Esophagus squamous epithelium (tissue), 4 donors: ENCODE data around the gene GLIPR2.

ENCODE experiments used
- POLR2A ChIP-seq, 4 donors: fragments of 450-650 bp; IDR thresholded peaks; one replicate each; pipeline ENCODE4 v1.6.1; 2017; ENCODE audit warnings: antibody characterized with exemption in 4 of 4, mild to moderate bottlenecking in 4 of 4, moderate library complexity in 3 of 4
- TF ChIP-seq, protein P1 (sequence below), 6 experiments: fragments of 450-650 bp in 4 of 6; fragments of 200-600 bp in 2 of 6; sonication (generic) in 2 of 6; IDR thresholded peaks; one replicate each; pipeline ENCODE4 v1.5.1; 2016 to 2019; ENCODE audit warnings: antibody characterized with exemption in 6 of 6, mild to moderate bottlenecking in 4 of 6, moderate library complexity in 4 of 6

DNA sequence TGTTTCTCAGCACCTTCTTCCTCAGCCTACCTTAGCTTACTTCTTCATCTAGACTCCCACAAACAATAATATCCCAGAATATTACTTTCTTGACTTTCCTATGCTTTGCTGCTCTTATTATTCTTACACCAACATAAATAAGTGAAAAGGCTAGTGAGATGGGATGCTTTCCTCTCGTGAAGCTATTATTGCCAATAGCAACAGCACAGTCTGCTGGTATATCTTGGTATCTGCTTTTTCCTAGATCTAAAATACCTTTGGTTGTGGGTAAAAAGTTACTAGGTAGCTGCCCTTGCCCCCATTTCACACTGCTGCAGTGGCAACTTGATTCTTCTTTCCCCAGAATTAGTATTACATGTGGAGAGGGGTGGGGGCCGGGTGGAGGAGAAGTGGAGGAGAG lies 26.1 kb upstream of the GLIPR2 start:
- TF ChIP-seq, protein P1, sequence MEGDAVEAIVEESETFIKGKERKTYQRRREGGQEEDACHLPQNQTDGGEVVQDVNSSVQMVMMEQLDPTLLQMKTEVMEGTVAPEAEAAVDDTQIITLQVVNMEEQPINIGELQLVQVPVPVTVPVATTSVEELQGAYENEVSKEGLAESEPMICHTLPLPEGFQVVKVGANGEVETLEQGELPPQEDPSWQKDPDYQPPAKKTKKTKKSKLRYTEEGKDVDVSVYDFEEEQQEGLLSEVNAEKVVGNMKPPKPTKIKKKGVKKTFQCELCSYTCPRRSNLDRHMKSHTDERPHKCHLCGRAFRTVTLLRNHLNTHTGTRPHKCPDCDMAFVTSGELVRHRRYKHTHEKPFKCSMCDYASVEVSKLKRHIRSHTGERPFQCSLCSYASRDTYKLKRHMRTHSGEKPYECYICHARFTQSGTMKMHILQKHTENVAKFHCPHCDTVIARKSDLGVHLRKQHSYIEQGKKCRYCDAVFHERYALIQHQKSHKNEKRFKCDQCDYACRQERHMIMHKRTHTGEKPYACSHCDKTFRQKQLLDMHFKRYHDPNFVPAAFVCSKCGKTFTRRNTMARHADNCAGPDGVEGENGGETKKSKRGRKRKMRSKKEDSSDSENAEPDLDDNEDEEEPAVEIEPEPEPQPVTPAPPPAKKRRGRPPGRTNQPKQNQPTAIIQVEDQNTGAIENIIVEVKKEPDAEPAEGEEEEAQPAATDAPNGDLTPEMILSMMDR (IDR thresholded peaks at IDR 0.05): no peak
- TF ChIP-seq POLR2A (IDR thresholded peaks at IDR 0.05): no peak
